Spinal cord (tissue), 10 donors: Measurements from ENCODE around the gene BAIAP2L1. TPM values are rescaled to one million over a fixed set of nuclear protein-coding genes. Genes with fewer than 3 reads are reported as not detected.

Experiments
- DNase-seq, 6 donors: peaks; one replicate each; pipeline versions ENCODE4 v3.0.0 to v3.0.0-alpha.2; 2013 to 2015; ENCODE audit warnings: low spot score in 6 of 6, low read depth in 4 of 6
- H3K27ac ChIP-seq: one replicate; pipeline ENCODE4 v1.5.1; 2013; ENCODE audit warnings: low read depth, low read length, control low read depth
- H3K27me3 ChIP-seq: one replicate; pipeline ENCODE4 v1.6.1; 2013; ENCODE audit warnings: low read length; ENCODE audit not compliant: control insufficient read depth, insufficient read depth
- H3K36me3 ChIP-seq: one replicate; pipeline ENCODE4 v1.6.1; 2013; ENCODE audit warnings: low read length; ENCODE audit not compliant: control insufficient read depth, insufficient read depth
- H3K4me1 ChIP-seq: one replicate; pipeline ENCODE4 v1.6.1; 2013; ENCODE audit warnings: low read length; ENCODE audit not compliant: control insufficient read depth, insufficient read depth
- H3K4me3 ChIP-seq: one replicate; pipeline ENCODE4 v1.5.1; 2013; ENCODE audit warnings: low read depth, low read length, control low read depth
- H3K9me3 ChIP-seq: one replicate; pipeline ENCODE4 v1.6.1; 2013; ENCODE audit warnings: low read length; ENCODE audit not compliant: control insufficient read depth, insufficient read depth
- WGBS: methylation state at CpG from one replicate; pipeline ENCODE4 v1.1.5; 2013; ENCODE audit warnings: missing lambda C conversion rate; ENCODE audit not compliant: insufficient coverage; 5-methylcytosine and 5-hydroxymethylcytosine counted together
- polyA plus RNA-seq, 2 donors: library from polyadenylated mRNA; unstranded; fragments of 120-200 nt; gene quantifications; one replicate each; pipeline ENCODE4 v1.2.1, GENCODE V29; 2013; ENCODE audit not compliant: insufficient read length in 2 of 2
- total RNA-seq, 2 donors: library from RNA; depleted of rRNA in 1 of 2; stranded (reverse); fragments of 120-200 nt in 1 of 2; fragments of >200 nt in 1 of 2; gene quantifications; one replicate each; pipeline versions ENCODE4 v1.2.3 to v1.2.4, GENCODE V29; 2013 to 2014
- donor health status: healthy.

BAIAP2L1 gene
- total and polyA plus RNA-seq, 4 donors, result 1.5 to 4.3 (median 2.2) TPM

DNA sequence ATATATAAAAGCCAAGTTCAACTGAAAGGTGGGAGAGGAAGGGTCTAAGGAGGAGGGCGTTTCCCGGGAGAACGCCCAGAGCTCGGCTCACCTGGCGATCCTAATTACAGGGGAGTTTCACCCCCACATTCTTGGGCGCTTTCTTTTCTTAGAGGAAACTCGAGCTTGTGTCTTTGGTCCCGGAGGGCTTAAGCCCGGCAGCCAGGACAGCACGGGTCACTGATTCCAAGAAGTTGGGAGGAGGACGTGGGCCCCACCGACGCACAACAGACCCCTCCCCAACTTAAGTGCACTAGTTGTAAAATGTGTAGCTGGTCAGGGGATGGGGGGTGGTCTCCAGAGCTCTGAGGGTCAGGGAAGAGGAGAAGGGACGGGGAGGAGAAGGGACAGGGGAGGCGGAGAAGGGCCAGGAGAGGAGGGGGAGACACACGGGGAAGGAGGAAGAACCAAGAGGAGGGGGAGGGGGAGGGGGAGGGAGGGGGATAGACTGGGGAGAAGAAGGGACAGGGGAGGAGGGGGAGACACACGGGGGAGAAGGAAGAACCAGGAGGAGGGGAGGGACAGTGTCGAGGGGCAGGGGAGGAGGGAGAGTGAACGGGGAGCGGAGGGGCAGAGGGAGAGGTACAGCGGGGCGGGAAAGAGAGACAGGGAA is 874 bp downstream of the BAIAP2L1 start:
- Histone ChIP-seq H3K4me1 (peaks cover 17% of the 10 kb centered on the region), H3K9me3 (no peaks in the 10 kb centered on the region), H3K36me3 (no peaks in the 10 kb centered on the region), H3K4me3 (no peak overlapping the region), H3K27me3 (peaks cover 30% of the 10 kb centered on the region), H3K27ac (no peak overlapping the region)
- DNase-seq, result peak in 1 of 6 donors; percentile 13
- 4% methylated on average over 11 of the region's 22 CpGs for WGBS

DNA sequence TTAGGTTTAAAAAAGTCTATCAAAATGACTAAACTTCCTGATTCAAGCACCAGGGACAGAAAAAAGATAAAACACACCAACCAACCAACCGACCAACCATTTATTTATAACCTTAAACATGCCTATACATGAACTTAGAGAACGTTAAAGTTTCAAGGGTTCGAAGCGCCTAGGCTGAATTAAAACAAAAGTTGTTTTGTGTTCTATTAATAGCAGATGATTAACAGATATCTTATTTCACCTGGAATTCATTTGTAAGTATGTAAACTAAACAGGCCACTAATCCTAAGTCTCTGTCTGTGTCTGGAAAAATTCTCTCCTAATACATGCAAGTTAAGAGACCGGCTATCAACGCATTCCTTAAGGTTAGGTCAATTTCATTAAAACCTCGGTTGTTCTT is 1.4 kb downstream of the BAIAP2L1 start:
- Histone ChIP-seq H3K36me3 (no peaks in the 10 kb centered on the region), H3K4me1 (peaks cover 17% of the 10 kb centered on the region), H3K27ac (no peak overlapping the region), H3K27me3 (peaks cover 30% of the 10 kb centered on the region), H3K9me3 (no peaks in the 10 kb centered on the region), H3K4me3 (no peak overlapping the region)
- no peak for DNase-seq
- WGBS, result no CpG with 5 or more reads among the region's 7 CpGs

DNA sequence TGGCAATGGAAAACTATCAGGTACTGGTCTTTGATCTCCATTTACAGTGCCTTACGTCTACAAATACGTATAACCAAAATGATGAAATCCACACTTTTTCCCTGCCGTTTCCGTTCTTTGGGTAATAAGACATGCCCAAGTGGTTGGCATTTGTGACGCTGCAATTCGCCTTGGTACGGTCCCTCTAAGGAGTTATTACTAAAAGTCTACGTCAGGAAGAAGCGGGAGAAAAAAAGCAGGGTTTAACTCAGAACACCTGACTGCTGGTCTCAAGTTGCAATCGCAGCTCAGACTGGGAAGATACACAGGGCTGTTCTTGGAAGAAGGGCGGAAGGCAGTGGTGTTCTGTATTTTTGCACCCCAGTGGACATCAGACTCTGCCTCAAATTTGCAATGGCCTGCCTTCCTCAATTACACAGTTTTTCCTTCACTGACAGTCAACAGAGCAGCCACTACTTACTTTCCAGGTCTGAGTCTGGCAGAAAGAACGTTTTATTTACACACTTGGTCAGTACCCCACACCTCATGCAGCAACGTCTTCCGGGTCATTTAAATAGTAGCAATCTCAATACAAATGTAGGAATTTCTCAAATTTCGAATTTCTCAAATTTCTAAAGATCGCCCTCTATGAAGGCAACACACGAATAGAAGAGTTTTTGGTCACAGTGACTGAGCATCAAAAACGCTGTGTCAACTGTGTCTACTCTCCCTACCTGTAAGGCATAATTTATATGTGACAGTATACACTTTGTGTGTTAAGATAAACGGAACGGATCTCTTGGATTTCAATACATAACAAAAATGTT is 2.1 kb downstream of the BAIAP2L1 start:
- Histone ChIP-seq H3K36me3 (no peaks in the 10 kb centered on the region), H3K27ac (no peak overlapping the region), H3K9me3 (no peaks in the 10 kb centered on the region), H3K27me3 (peaks cover 30% of the 10 kb centered on the region), H3K4me1 (peaks cover 17% of the 10 kb centered on the region), H3K4me3 (no peak overlapping the region)
- 64% methylated on average over 14 of the region's 20 CpGs for WGBS
- no peak for DNase-seq

DNA sequence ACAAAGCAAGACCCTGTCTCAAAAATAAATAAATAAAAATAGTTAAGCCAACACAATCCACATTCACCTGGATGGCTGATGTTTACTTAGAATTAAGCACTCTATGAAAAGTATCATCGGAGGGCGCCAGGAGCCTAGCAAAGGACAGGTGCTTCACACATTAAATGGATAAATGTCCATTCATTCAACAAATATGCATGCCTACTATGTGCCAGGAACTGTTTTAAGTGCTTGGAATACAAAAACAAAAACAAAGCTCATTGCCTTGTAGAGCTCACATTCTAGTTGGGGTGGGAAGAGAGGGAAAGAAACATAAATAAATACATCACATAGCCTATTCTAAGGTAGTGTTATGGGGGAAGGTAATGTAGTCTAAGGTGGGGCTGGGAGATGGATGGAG is 4.1 kb downstream of the BAIAP2L1 start:
- no peaks in the 10 kb centered on the region for H3K9me3 ChIP-seq
- H3K27me3 ChIP-seq, result peaks cover 20% of the 10 kb centered on the region
- H3K27ac ChIP-seq, result no peak overlapping the region
- peaks cover 15% of the 10 kb centered on the region for H3K4me1 ChIP-seq
- DNase-seq, result no peak
- no peaks in the 10 kb centered on the region for H3K36me3 ChIP-seq
- H3K4me3 ChIP-seq, result no peak overlapping the region
- no CpG with 5 or more reads among the region's 2 CpGs for WGBS

DNA sequence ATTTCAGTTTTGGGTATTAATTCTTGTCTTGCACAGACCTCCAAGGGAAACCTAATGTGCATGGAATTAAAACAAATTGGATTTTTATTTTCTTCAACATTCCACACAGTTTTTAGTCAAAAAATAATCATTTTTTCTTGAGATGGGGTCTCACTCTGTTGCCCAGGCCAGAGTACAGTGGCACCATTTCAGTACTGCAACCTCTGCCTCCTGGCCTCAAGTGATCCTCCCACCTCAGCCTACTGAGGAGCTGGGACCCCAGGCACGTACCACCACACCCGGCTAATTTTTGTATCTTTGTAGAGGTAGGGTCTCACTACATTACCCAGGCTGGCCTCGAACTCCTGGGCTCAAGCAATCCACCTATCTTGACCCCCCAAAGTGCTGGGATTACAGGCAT is 4.9 kb downstream of the BAIAP2L1 start:
- H3K4me1 ChIP-seq, result peaks cover 8% of the 10 kb centered on the region
- no peak overlapping the region for H3K27ac ChIP-seq
- no peaks in the 10 kb centered on the region for H3K36me3 ChIP-seq
- peaks cover 13% of the 10 kb centered on the region for H3K27me3 ChIP-seq
- no peaks in the 10 kb centered on the region for H3K9me3 ChIP-seq
- WGBS, result no CpG with 5 or more reads among the region's 3 CpGs
- no peak overlapping the region for H3K4me3 ChIP-seq
- no peak for DNase-seq

DNA sequence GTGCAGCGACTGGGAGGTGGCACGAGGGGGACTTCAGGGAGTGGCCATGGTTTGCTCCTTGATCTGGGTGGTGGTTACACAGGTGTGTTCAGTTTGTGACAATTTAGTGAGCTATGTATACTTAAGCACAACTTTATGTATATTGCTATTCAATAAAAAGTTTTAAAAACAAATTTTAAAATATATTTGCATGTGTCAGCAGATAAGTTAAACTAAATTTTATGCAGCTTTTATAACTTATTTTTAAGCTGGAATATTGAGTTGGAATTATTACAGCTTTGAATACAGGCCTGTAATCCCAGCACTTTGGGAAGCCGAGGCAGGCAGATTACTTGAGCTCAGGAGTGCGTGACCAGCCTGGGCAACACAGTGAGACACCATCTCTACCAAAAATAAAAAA is 5.4 kb downstream of the BAIAP2L1 start:
- Histone ChIP-seq H3K4me1 (peaks cover 6% of the 10 kb centered on the region), H3K4me3 (no peak overlapping the region), H3K36me3 (no peaks in the 10 kb centered on the region), H3K27ac (no peak overlapping the region), H3K27me3 (peaks cover 11% of the 10 kb centered on the region), H3K9me3 (no peaks in the 10 kb centered on the region)
- WGBS, result no CpG with 5 or more reads among the region's 4 CpGs
- no peak for DNase-seq

DNA sequence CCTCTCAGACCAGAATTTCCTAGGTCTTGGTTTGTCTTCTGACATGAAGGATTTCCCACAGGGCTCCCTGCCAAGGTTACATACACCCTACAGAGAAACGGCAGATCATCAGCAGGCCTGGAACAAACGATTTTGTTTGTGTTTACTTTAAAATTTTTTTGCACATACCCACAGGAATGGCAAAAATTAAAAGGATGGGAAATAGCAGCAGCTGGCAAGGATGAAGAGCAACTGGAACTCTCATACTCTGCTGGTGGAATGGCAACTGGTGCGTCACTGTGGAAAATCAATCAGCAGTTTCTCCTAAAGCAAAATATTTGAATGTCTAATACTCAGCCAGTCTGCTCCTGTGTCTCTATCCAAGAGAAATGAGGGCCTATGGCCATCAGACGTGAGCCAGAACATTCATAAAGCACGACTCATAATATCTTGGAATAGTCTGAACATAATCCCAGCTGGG is 6.5 kb downstream of the BAIAP2L1 start:
- H3K4me1 ChIP-seq, result no peaks in the 10 kb centered on the region
- H3K36me3 ChIP-seq, result no peaks in the 10 kb centered on the region
- no peak for DNase-seq
- peaks cover 6% of the 10 kb centered on the region for H3K27me3 ChIP-seq
- no peaks in the 10 kb centered on the region for H3K9me3 ChIP-seq
- 78% methylated on average over 3 of the region's 5 CpGs for WGBS
- H3K4me3 ChIP-seq, result no peak overlapping the region
- no peak overlapping the region for H3K27ac ChIP-seq

DNA sequence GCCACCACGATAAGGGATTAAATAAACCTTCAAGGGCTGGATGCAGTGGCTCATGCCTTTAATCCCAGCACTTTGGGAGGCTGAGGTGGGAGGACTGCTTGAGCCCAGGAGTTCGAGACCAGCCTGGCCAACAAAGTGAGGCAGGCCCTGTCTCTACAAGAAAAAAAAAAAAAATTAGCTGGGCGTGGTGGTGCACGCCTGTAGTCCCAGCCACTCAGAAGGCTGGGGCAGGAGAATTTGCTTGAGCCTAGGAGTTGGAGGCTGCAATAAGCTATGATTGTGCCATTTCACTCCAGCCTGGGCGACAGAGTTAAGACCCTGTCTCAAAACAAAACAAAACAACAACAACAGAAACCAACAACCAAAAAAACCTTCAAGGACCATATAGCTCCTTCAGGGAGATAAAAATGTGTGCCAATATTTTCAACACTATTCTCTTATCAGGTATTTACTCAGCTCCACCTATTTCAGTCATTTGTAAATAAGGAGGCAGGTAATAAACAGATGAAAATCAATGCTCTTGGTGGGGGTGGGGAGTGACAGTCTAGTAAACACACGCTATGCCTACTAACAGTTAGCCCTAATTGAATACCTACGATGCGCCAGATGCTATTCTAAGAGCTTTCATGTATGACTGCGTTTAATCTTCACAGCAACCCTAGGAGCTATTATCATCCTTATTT is 13.2 kb downstream of the BAIAP2L1 start:
- Histone ChIP-seq H3K27me3 (no peaks in the 10 kb centered on the region), H3K4me3 (no peak overlapping the region), H3K4me1 (no peaks in the 10 kb centered on the region), H3K9me3 (no peaks in the 10 kb centered on the region), H3K36me3 (no peaks in the 10 kb centered on the region), H3K27ac (no peak overlapping the region)
- peak in 1 of 6 donors; percentile 80 for DNase-seq
- WGBS, result 84% methylated on average over 5 of the region's 9 CpGs

DNA sequence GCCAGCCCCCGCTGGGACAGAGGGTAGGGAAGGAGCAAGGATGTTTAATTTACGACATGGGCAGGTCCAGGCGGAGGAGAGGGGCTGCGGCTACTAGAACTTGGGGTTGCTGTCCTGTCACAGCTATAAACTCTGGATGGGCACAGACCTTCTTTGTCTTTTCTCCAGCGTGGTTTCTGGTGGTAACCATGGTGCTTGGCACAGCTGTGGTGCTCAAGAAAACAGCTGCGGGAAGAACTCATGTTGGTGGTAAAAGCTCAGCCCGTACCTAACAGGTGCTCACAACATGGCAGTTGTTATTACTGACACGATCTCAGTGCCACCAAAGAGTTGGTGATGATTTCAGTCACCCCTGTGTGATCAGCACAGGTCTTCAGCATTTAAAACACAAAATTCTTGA is 13.8 kb downstream of the BAIAP2L1 start:
- Histone ChIP-seq H3K27ac (no peak overlapping the region), H3K9me3 (no peaks in the 10 kb centered on the region), H3K27me3 (no peaks in the 10 kb centered on the region), H3K4me1 (no peaks in the 10 kb centered on the region), H3K4me3 (no peak overlapping the region), H3K36me3 (no peaks in the 10 kb centered on the region)
- WGBS, result 33% methylated on average over 8 of the region's 8 CpGs
- no peak for DNase-seq
